ENCODE data around the gene ADH7. TPM values are rescaled to one million over a fixed set of nuclear protein-coding genes. Genes with fewer than 3 reads are reported as not detected.
A peak's percentile ranks its signal among the peaks of the same experiment; 100 is the strongest.
"Not testable (repeated sequence)": the region's sequence is repeated elsewhere in the genome, so short reads cannot be mapped to it uniquely, and the experiment has no call there.

Gene ADH7
- total and polyA plus RNA-seq, 4 donors: 0.10 to 0.13 TPM; not detected in 2

DNA sequence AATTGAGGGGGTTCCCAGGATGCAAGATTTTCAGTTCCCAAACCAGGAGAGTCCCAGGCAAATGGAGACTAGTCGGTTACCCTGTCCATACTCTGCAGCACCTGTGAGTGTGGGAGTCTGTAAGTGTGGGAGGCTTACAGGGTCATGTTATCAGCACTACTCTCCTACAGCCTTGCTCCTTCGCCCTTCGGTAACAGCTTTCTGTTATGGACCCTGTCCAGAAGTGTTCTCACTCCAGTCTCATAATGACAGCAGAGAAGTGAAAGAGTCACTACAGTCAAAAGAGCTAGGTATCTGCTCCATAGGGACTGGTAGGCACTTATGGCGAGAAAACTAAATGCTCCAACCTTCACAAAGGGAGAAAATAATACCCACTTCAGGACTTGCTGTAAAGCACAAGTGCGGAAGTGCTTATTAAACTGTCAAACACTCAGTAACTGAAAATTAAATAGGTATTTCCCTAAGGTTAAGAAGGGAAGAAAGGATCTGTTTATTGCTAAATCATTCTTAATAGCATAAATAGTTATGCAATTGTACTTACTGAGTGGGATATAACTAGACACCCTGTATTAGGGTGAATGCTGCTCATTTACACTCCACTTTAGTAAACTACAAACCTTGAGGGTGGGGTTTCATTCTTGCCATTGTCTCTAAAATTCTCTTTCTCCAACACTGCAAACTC is 2.7 kb upstream of the ADH7 start:
- Histone ChIP-seq H3K36me3 (ENCODE audit: control insufficient read depth in 1 of 2, insufficient read depth in 2 of 2, low read length in 1 of 2) (no peaks in the 10 kb centered on the region), H3K27ac (ENCODE audit: low read depth in 1 of 2, low read length in 2 of 2) (no peak overlapping the region), H3K9me3 (ENCODE audit: control insufficient read depth, low read length) (no peaks in the 10 kb centered on the region), H3K4me3 (ENCODE audit: low read length in 2 of 2) (no peak overlapping the region), H3K4me1 (ENCODE audit: control insufficient read depth in 1 of 2, insufficient read depth in 2 of 2, low read length in 2 of 2) (no peaks in the 10 kb centered on the region), H3K27me3 (ENCODE audit: control insufficient read depth in 1 of 2, insufficient read depth in 2 of 2, low read length in 1 of 2) (no peaks in the 10 kb centered on the region)
- DNase-seq: no peak
- WGBS, 2 donors: 83 to 91% methylated on average over 5 of the region's 5 CpGs
- no peak for ATAC-seq (ENCODE audit: low FRiP score)
- intact Hi-C loops (cut with DNase I): no loop called here

DNA sequence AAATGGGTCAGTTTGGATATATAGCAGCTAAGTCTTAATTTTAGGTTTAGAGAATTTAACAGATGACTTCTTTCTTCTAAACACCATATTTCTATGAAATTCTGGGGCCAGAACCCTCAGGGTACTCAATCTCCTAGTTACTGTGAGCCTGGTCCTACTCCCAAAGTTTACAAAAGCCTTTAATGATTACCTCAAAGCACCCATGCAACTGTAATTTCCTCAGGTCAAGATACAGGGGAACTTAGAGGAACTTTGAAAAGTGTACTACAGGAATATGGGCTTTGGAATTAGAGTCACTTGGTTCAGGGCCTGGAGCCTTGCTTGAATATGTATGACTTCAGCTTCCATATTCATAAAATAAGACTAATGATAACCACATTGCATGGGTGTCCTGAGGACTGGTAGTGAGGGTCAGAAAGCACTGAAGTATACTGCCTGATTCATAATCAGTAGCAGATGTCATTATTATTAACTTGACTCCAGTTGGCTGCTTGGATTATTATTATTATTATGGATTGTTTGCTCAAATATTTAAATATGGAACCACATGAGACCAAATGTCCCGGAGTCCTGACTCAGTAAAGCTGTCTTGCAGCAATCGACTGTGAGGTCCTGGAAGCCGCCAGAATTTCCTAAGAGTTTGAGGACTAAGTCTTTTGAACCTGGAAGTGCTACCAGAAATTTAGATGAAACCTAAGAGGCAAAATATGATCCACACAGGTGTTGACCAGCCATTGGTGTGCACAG is 2.0 kb upstream of the ADH7 start:
- ATAC-seq (ENCODE audit: low FRiP score) (no peak), DNase-seq (no peak)
- no peak overlapping the region for H3K4me3 ChIP-seq (ENCODE audit: low read length in 2 of 2)
- no peak overlapping the region for H3K27ac ChIP-seq (ENCODE audit: low read depth in 1 of 2, low read length in 2 of 2)
- intact Hi-C loops (cut with DNase I): no loop called here
- no peaks in the 10 kb centered on the region for H3K4me1 ChIP-seq (ENCODE audit: control insufficient read depth in 1 of 2, insufficient read depth in 2 of 2, low read length in 2 of 2)
- no peaks in the 10 kb centered on the region for H3K27me3 ChIP-seq (ENCODE audit: control insufficient read depth in 1 of 2, insufficient read depth in 2 of 2, low read length in 1 of 2)
- 96 to 97% methylated on average over 3 of the region's 3 CpGs for WGBS, 2 donors
- no peaks in the 10 kb centered on the region for H3K36me3 ChIP-seq (ENCODE audit: control insufficient read depth in 1 of 2, insufficient read depth in 2 of 2, low read length in 1 of 2)
- no peaks in the 10 kb centered on the region for H3K9me3 ChIP-seq (ENCODE audit: control insufficient read depth, low read length)

DNA sequence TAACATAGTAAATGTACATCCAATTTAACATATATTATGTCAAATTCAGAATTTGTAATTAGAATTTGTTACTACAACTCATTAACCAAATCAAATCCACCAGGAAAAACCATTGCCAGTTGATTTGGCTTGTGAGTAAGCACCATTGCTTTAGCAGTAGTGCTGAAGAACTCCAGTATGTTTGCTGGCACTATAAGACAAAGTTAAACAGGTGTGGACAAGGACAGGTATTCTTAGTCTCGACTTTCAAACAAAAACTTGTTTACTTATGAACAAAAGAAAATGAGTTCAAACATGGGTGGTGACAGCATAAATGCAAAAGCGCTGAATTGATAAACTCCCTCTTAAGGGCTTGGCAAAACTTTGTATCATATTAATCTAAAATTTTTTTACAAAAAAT is 1.3 kb upstream of the ADH7 start:
- WGBS, 2 donors: 82 to 86% methylated on average over 2 of the region's 2 CpGs
- intact Hi-C loops (cut with DNase I): no loop called here
- ATAC-seq (ENCODE audit: low FRiP score) (no peak), DNase-seq (no peak)
- no peak overlapping the region for H3K4me3 ChIP-seq (ENCODE audit: low read length in 2 of 2)
- no peak overlapping the region for H3K27ac ChIP-seq (ENCODE audit: low read depth in 1 of 2, low read length in 2 of 2)
- H3K4me1 ChIP-seq (ENCODE audit: control insufficient read depth in 1 of 2, insufficient read depth in 2 of 2, low read length in 2 of 2): no peaks in the 10 kb centered on the region
- H3K9me3 ChIP-seq (ENCODE audit: control insufficient read depth, low read length): no peaks in the 10 kb centered on the region
- no peaks in the 10 kb centered on the region for H3K36me3 ChIP-seq (ENCODE audit: control insufficient read depth in 1 of 2, insufficient read depth in 2 of 2, low read length in 1 of 2)
- H3K27me3 ChIP-seq (ENCODE audit: control insufficient read depth in 1 of 2, insufficient read depth in 2 of 2, low read length in 1 of 2): no peaks in the 10 kb centered on the region

DNA sequence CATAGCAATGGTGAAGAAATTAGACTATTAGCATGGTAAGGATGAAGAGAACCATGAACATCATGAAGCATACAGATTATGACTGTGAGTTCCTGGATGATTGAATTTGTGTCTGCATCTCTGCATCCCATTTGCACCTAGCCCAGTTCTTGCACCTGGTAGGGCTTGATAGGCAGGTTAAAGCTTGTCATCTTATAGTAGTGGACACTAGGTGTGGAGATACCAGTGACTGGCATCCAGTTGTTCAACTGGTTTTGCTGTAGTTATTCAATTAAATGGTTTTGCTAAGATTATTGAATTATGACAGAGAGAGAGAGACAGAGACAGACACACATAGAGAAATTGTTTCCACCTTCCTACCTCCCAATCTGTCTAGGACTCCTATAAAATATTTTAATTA is 5.0 kb downstream of the ADH7 start:
- intact Hi-C loops (cut with DNase I): no loop called here
- ATAC-seq (ENCODE audit: low FRiP score) (no peak), DNase-seq (no peak)

DNA sequence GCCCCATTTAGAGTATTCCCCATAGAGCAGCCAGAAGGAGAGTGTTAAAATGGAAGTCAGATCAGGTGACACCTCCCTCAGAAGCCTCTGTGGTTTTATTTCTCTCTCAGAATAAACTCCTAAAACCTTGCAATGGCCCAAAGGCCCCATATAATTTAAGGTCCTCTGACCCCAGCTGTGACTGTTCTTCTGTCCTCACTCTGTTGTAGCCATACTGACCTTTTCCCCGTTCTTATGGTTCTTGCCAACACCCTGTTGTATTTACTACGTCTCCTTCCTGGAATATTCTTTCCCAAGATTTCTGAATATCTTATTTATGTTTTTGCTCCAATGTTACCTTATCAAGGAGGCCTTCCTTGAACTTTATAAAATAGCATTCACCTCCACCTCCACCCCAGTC is 18.0 kb downstream of the ADH7 start:
- 92 to 97% methylated on average over 2 of the region's 2 CpGs for WGBS, 2 donors
- Histone ChIP-seq H3K9me3 (ENCODE audit: control insufficient read depth, low read length) (no peaks in the 10 kb centered on the region), H3K4me3 (ENCODE audit: low read length in 2 of 2) (no peak overlapping the region), H3K27me3 (ENCODE audit: control insufficient read depth in 1 of 2, insufficient read depth in 2 of 2, low read length in 1 of 2) (no peaks in the 10 kb centered on the region), H3K36me3 (ENCODE audit: control insufficient read depth in 1 of 2, insufficient read depth in 2 of 2, low read length in 1 of 2) (no peaks in the 10 kb centered on the region), H3K4me1 (ENCODE audit: control insufficient read depth in 1 of 2, insufficient read depth in 2 of 2, low read length in 2 of 2) (no peaks in the 10 kb centered on the region), H3K27ac (ENCODE audit: low read depth in 1 of 2, low read length in 2 of 2) (no peak overlapping the region)
- intact Hi-C loops (cut with DNase I): no loop called here
- DNase-seq: no peak
- no peak for ATAC-seq (ENCODE audit: low FRiP score)

More for the DNA sequence above, 5.0 kb downstream of the ADH7 start:
- H3K4me1 ChIP-seq (ENCODE audit: control insufficient read depth in 1 of 2, insufficient read depth in 2 of 2, low read length in 2 of 2): no peaks in the 10 kb centered on the region
- no peaks in the 10 kb centered on the region for H3K27me3 ChIP-seq (ENCODE audit: control insufficient read depth in 1 of 2, insufficient read depth in 2 of 2, low read length in 1 of 2)
- no peak overlapping the region for H3K27ac ChIP-seq (ENCODE audit: low read depth in 1 of 2, low read length in 2 of 2)
- peaks cover 0 to 1% of the 10 kb centered on the region in 2 donors for H3K36me3 ChIP-seq (ENCODE audit: control insufficient read depth in 1 of 2, insufficient read depth in 2 of 2, low read length in 1 of 2)
- H3K4me3 ChIP-seq (ENCODE audit: low read length in 2 of 2): no peak overlapping the region
- no peaks in the 10 kb centered on the region for H3K9me3 ChIP-seq (ENCODE audit: control insufficient read depth, low read length)

DNA sequence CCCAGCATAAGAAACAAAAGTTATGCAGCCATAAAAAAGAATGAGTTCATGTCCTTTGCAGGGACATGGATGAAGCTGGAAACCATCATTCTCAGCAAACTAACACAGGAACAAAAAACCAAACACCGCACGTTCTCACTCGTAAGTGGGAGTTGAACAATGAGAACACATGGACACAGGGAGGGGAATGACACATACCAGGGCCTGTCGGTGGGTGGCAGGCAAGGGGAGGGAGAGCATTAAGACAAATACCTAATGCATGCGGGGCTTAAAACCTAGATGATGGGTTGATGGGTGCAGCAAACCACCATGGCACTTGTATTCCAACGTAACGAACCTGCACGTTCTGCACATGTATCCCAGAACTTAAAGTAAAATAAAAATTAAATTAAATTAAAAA is 19.4 kb downstream of the ADH7 start:
- H3K36me3 ChIP-seq (ENCODE audit: control insufficient read depth in 1 of 2, insufficient read depth in 2 of 2, low read length in 1 of 2); DNase-seq; H3K4me3 ChIP-seq (ENCODE audit: low read length in 2 of 2); H3K27ac ChIP-seq (ENCODE audit: low read depth in 1 of 2, low read length in 2 of 2); H3K9me3 ChIP-seq (ENCODE audit: control insufficient read depth, low read length); ATAC-seq (ENCODE audit: low FRiP score); H3K27me3 ChIP-seq (ENCODE audit: control insufficient read depth in 1 of 2, insufficient read depth in 2 of 2, low read length in 1 of 2); H3K4me1 ChIP-seq (ENCODE audit: control insufficient read depth in 1 of 2, insufficient read depth in 2 of 2, low read length in 2 of 2); intact Hi-C loops (cut with DNase I): not testable (repeated sequence)
- 68 to 72% methylated on average over 8 of the region's 8 CpGs for WGBS, 2 donors

DNA sequence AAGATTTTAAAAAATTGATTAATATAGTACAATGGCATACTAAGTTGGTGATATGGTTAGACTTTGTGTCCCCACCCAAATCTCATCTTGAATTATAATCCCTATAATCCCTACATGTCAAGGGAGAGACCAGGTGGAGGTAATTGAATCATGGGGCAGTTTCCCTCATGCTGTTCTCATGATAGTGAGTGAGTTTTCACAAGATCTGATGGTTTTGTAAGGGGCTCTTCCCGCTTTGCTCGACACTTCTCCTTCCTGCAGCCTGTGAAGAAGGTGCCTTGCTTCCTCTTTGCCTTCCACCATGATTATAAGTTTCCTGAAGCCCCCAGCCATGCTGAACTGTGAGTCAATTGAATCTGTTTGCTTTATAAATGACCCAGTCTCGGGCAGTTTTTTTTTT is 20.2 kb downstream of the ADH7 start:
- H3K27me3 ChIP-seq (ENCODE audit: control insufficient read depth in 1 of 2, insufficient read depth in 2 of 2, low read length in 1 of 2); ATAC-seq (ENCODE audit: low FRiP score); H3K36me3 ChIP-seq (ENCODE audit: control insufficient read depth in 1 of 2, insufficient read depth in 2 of 2, low read length in 1 of 2); H3K4me1 ChIP-seq (ENCODE audit: control insufficient read depth in 1 of 2, insufficient read depth in 2 of 2, low read length in 2 of 2); intact Hi-C loops (cut with DNase I); H3K27ac ChIP-seq (ENCODE audit: low read depth in 1 of 2, low read length in 2 of 2); DNase-seq; H3K9me3 ChIP-seq (ENCODE audit: control insufficient read depth, low read length); H3K4me3 ChIP-seq (ENCODE audit: low read length in 2 of 2): not testable (repeated sequence)
- 89 to 94% methylated on average over 3 of the region's 3 CpGs for WGBS, 2 donors

DNA sequence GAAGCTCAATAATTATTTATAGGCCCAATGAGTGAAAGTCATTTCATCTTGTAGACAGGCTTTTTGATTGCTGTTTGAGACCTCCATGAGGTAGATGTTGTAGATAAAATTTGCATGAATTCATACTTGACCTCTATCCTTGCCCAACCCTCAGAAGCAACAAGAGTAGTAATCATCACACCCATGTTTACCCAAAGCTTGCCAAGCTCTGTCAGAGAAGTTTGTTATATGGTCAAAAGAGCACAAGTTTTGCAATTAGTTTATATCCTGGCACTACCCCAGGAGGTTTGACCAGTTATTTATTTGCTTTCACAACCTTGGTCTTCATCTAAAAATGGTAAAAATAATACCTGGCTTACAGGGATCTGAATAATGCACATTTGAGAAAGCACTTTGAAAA is 20.7 kb downstream of the ADH7 start:
- no peak for ATAC-seq (ENCODE audit: low FRiP score)
- H3K27ac ChIP-seq (ENCODE audit: low read depth in 1 of 2, low read length in 2 of 2): no peak overlapping the region

DNA sequence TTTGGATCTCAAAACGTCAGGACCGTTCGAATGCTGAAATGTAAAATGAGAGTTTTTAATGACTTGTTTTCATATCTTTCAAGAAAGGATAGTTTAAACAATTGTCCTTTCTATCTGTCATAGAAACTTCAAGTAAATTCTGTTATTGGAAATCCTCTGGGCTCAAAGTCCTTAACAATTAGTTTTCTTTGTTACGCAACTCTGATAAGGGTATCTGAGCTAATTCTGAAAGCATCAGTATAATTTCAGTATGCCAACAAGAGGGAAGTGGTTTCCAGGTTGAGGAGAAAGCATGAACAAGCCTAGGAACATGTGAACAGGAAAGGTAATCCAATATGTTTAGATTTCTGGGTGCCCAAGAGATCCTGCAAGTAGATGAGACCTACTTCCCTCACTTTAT is 22.0 kb downstream of the ADH7 start:
- intact Hi-C loops (cut with DNase I): no loop called here
- ATAC-seq (ENCODE audit: low FRiP score) (no peak), DNase-seq (no peak)
- H3K4me1 ChIP-seq (ENCODE audit: control insufficient read depth in 1 of 2, insufficient read depth in 2 of 2, low read length in 2 of 2): no peaks in the 10 kb centered on the region
- H3K4me3 ChIP-seq (ENCODE audit: low read length in 2 of 2): no peak overlapping the region
- no peaks in the 10 kb centered on the region for H3K27me3 ChIP-seq (ENCODE audit: control insufficient read depth in 1 of 2, insufficient read depth in 2 of 2, low read length in 1 of 2)
- H3K36me3 ChIP-seq (ENCODE audit: control insufficient read depth in 1 of 2, insufficient read depth in 2 of 2, low read length in 1 of 2): no peaks in the 10 kb centered on the region
- H3K9me3 ChIP-seq (ENCODE audit: control insufficient read depth, low read length): no peaks in the 10 kb centered on the region
- 5 to 16% methylated on average over 4 of the region's 4 CpGs for WGBS, 2 donors
- peak overlapping the region; percentile 43 to 68 for H3K27ac ChIP-seq (ENCODE audit: low read depth in 1 of 2, low read length in 2 of 2)

More for the DNA sequence above, 20.7 kb downstream of the ADH7 start:
- Histone ChIP-seq H3K4me1 (ENCODE audit: control insufficient read depth in 1 of 2, insufficient read depth in 2 of 2, low read length in 2 of 2) (no peaks in the 10 kb centered on the region), H3K36me3 (ENCODE audit: control insufficient read depth in 1 of 2, insufficient read depth in 2 of 2, low read length in 1 of 2) (no peaks in the 10 kb centered on the region), H3K9me3 (ENCODE audit: control insufficient read depth, low read length) (no peaks in the 10 kb centered on the region), H3K4me3 (ENCODE audit: low read length in 2 of 2) (no peak overlapping the region), H3K27me3 (ENCODE audit: control insufficient read depth in 1 of 2, insufficient read depth in 2 of 2, low read length in 1 of 2) (no peaks in the 10 kb centered on the region)
- intact Hi-C loops (cut with DNase I): no loop called here
- DNase-seq: no peak

All from aorta (tissue), 5 donors.